ENCODE data around the gene ESAM.
"Not testable (repeated sequence)": the region's sequence is repeated elsewhere in the genome, so short reads cannot be mapped to it uniquely, and the experiment has no call there.

Gene ESAM

GRCh38 chr11:124776865-124777645, 15.0 kb upstream of the ESAM start:
- DNase-seq (ENCODE audit: low read depth in 1 of 2, low spot score in 1 of 2): no peak

- not testable (repeated sequence) for DNase-seq (ENCODE audit: low read depth in 1 of 2, low spot score in 1 of 2)
Measured at GRCh38 chr11:124770959-124771358, 8.9 kb upstream of the ESAM start.

- no peak for DNase-seq (ENCODE audit: low read depth in 1 of 2, low spot score in 1 of 2)
Measured at GRCh38 chr11:124769806-124770774, 8.0 kb upstream of the ESAM start.

DNA sequence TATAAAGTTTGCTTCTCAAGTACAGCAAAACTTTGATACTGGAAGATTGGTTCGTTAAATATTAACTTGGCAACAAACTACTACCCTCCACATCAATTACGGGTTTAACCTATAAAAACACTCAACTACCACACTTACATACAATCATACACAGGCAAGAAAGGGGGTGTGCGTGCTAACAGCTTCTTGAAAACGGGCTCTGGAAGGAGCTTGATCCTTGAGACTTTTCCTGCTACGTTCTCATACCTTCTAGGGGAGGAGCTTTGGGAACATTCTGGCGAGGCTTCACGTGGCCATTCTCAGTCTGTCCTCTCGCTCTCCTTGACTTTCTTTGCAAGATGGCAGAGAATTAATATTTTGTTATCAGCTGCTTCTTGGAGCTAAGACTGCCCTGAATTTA, 6.8 kb upstream of the ESAM start:
- DNase-seq (ENCODE audit: low read depth in 1 of 2, low spot score in 1 of 2): no peak

DNA sequence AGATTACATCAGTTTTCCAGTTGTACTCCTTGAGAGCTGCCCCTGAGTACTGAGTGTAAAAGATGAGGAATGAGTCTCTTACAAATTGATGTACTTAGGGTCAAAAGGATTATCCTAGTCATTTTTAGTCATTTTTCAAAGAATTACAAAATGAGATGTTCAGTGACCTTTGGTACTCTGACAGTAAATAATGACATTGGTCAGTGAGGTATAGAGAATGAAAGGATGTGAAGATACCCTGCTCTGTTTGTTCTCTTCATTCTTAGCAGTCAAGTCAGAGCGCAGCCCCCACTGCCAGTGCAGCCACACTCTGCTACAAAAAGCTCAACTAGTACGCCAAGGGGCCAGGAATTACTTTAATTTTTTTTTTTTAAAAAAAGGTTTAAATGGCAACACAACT, 4.1 kb upstream of the ESAM start:
- DNase-seq (ENCODE audit: low read depth in 1 of 2, low spot score in 1 of 2): no peak

- peak; percentile 72 to 80 for DNase-seq (ENCODE audit: low read depth in 1 of 2, low spot score in 1 of 2)
Measured at GRCh38 chr11:124763156-124763947, 1.3 kb upstream of the ESAM start.

DNA sequence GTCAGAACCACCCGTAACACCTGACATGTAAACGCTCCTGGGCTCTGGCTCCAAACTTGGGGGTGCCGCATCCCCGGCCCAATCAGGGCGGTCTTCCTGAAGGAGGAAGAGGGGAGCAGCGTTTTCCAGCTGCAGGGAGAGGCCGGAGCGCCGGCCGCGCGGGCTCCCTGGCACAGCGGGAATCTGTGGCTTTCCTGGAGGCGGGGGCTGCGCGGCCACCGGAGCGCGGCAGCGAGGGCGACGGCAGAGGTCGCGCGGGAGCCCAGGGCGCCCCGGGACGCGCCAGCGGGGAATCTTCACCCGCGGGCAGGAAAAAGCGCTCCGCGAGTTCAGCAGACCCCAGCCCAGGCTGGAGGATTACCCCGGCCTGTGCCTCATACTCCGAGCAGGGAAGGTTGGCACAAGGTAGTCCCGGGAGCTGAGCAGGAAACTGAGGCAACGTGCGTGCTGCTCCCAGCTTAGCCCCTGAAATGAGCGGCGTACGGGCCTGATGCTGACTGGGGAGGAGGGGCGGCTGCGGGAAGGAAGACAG, 600 bp upstream of the ESAM start:
- no peak for DNase-seq (ENCODE audit: low read depth in 1 of 2, low spot score in 1 of 2)

- no peak for DNase-seq (ENCODE audit: low read depth in 1 of 2, low spot score in 1 of 2)
Measured at GRCh38 chr11:124761301-124762104, 587 bp downstream of the ESAM start.

- DNase-seq (ENCODE audit: low read depth in 1 of 2, low spot score in 1 of 2): no peak
Measured at GRCh38 chr11:124760806-124761205, 1.3 kb downstream of the ESAM start.

DNA sequence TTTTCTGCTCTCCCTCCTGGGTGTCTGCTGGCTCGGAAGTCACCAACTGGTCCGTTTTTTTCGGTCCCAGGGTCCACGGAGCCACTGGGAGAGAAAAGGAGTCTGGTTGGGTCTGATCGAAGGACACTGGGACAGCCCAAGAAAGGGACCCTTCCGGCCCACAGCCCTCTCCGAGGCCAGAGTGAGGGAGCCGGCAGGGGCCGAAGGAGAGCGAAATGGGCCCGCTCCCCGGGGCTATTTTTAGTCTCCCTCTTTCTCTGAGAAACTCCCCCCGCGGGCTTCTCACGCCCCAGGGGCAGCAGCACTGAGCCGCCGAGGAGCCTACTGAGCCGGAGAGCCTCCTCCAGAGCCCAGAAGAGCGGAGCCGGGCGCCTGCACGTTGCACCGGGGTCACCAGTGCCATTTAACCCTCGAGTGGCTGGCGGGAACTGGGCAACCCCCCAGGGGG, 1.9 kb downstream of the ESAM start:
- no peak for DNase-seq (ENCODE audit: low read depth in 1 of 2, low spot score in 1 of 2)

DNA sequence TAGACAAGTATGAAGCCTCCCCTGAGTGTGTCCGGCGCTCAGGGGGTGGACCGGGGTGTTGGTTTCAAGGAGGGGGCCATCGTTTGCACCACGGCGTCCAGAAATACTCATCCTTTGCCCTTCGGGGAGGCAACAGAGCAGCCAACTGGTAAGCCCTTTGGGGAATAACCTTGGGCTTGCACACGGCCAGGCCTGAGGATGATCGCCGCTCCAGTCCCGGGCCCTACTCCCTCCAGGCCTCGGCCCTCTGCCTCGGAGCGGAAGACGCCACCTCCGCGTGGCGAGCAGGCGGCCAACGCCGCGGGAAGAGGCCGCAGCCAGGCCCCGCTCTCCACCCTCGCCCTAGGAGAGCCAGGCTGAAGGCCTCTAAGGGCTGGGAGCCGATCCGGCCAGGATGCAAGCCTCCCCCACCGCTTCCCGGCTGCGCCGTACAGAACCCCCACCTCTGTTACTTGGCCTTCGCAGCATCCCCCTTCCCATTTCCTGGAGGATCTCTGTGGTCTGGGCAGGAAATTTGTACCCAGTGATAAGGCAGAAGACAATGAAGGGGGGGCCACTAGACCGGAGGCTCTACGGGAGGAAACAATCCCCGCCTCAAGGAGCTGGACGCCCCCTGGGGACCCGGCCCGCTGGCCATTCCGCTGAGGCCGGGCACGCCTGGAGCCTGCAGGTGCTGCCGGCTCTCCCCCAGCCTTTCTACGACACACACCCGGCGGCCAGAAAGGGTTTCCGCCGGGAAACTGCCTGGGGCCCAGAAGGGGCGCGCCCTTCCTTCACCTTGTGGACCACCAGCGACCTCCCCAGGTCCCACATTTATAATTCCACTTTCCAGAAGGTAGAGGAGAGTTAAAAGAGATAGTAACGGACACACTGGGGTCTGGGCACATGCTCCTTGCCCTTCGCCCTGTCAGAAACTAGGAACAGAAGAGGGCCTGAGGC, 2.6 kb downstream of the ESAM start:
- DNase-seq (ENCODE audit: low read depth in 1 of 2, low spot score in 1 of 2): no peak

GRCh38 chr11:124758355-124759265, 3.5 kb downstream of the ESAM start:
- peak; percentile 48 to 50 for DNase-seq (ENCODE audit: low read depth in 1 of 2, low spot score in 1 of 2)

GRCh38 chr11:124757320-124757719, 4.8 kb downstream of the ESAM start:
- DNase-seq (ENCODE audit: low read depth in 1 of 2, low spot score in 1 of 2): no peak

- DNase-seq (ENCODE audit: low read depth in 1 of 2, low spot score in 1 of 2): no peak
Measured at GRCh38 chr11:124756753-124757227, 5.3 kb downstream of the ESAM start.

GRCh38 chr11:124756033-124756752, 5.9 kb downstream of the ESAM start:
- no peak for DNase-seq (ENCODE audit: low read depth in 1 of 2, low spot score in 1 of 2)

- DNase-seq (ENCODE audit: low read depth in 1 of 2, low spot score in 1 of 2): no peak
Measured at GRCh38 chr11:124754710-124755109, 7.4 kb downstream of the ESAM start.

- no peak for DNase-seq (ENCODE audit: low read depth in 1 of 2, low spot score in 1 of 2)
Measured at GRCh38 chr11:124754309-124754708, 7.8 kb downstream of the ESAM start.
